Caco-2 (cell line): ENCODE results near the gene ST6GALNAC3. TPM values are rescaled to one million over a fixed set of nuclear protein-coding genes. Genes with fewer than 3 reads are reported as not detected.

Source experiments
- BruUV-seq: library from RNA; stranded (reverse); fragments of 400-500 nt; replicated peaks from 2 replicates; lab custom pipeline; 2021; lab: Mats Ljungman, UMichigan
- CTCF ChIA-PET: fragments of 300-600 bp; sonication (Branson Sonifier 250); formaldehyde crosslinking; loops from one replicate; lab custom pipeline; 2022; ENCODE audit warnings: antibody characterized with exemption; lab: Charles Lee
- POLR2A ChIA-PET: fragments of 300-600 bp; sonication (Branson Sonifier 250); formaldehyde crosslinking; loops from one replicate; lab custom pipeline; 2022; ENCODE audit warnings: antibody characterized with exemption; lab: Charles Lee
- DNase-seq, 2 experiments: peaks; one replicate each; pipeline versions ENCODE4 v3.0.0 to v3.0.0-alpha.2; 2020 to 2022
- H3K27me3 ChIP-seq: replicated peaks from 2 replicates; pipeline ENCODE4 v1.6.0; 2011; ENCODE audit warnings: low read length; ENCODE audit not compliant: control insufficient read depth, insufficient read depth
- H3K36me3 ChIP-seq: 2 replicates; pipeline ENCODE4 v1.5.1; 2011; ENCODE audit warnings: low read length; ENCODE audit not compliant: control insufficient read depth, insufficient read depth
- H3K4me1 ChIP-seq: fragments of 250-450 bp; sonication (Bioruptor Pico); 2 replicates; pipeline ENCODE4 v1.5.1; 2020; ENCODE audit warnings: mild to moderate bottlenecking
- H3K4me3 ChIP-seq: 2 replicates; pipeline ENCODE4 v1.5.1; 2011; ENCODE audit warnings: low read depth, mild to moderate bottlenecking, control low read depth, low read length
- H3K9me3 ChIP-seq: fragments of 250-450 bp; sonication (Bioruptor Pico); 2 replicates; pipeline ENCODE4 v1.5.1; 2020; ENCODE audit warnings: mild to moderate bottlenecking, moderate library complexity
- H3K27ac Mint-ChIP-seq: one replicate; pipeline ENCODE4 v1.8.0; 2022; ENCODE audit warnings: mixed read lengths; ENCODE audit not compliant: unreplicated experiment
- H3K27me3 Mint-ChIP-seq: one replicate; pipeline ENCODE4 v1.8.0; 2022; ENCODE audit warnings: mixed read lengths; ENCODE audit not compliant: insufficient read depth, unreplicated experiment
- H3K36me3 Mint-ChIP-seq: one replicate; pipeline ENCODE4 v1.8.0; 2022; ENCODE audit warnings: mild to moderate bottlenecking, mixed read lengths; ENCODE audit not compliant: insufficient read depth, unreplicated experiment
- H3K4me1 Mint-ChIP-seq: one replicate; pipeline ENCODE4 v1.8.0; 2022; ENCODE audit warnings: low read depth, mixed read lengths; ENCODE audit not compliant: unreplicated experiment
- H3K4me3 Mint-ChIP-seq: one replicate; pipeline ENCODE4 v1.8.0; 2022; ENCODE audit warnings: mild to moderate bottlenecking, moderate library complexity, mixed read lengths; ENCODE audit not compliant: unreplicated experiment
- H3K9me3 Mint-ChIP-seq: one replicate; pipeline ENCODE4 v1.8.0; 2022; ENCODE audit warnings: mixed read lengths; ENCODE audit not compliant: unreplicated experiment
- CTCF ChIP-seq, 2 experiments: fragments of 200-600 bp in 1 of 2; IDR thresholded peaks; 1 replicate in 1 of 2; 2 replicates in 1 of 2; pipeline versions ENCODE4 v1.5.1 to v1.8.0; 2011 to 2022; ENCODE audit warnings: antibody characterized with exemption in 1 of 2, control low read depth in 1 of 2, inconsistent platforms in 1 of 2, low read depth in 1 of 2, low read length in 1 of 2, mild to moderate bottlenecking in 1 of 2, moderate library complexity in 1 of 2; ENCODE audit not compliant: insufficient read depth in 1 of 2, severe bottlenecking in 1 of 2, unreplicated experiment in 1 of 2
- intact Hi-C: fragments of 100-400 bp; cut with micrococcal nuclease; formaldehyde crosslinking; loops from one replicate; pipeline ENCODE4 v1.10.0; 2022; ENCODE audit not compliant: unreplicated experiment
- total RNA-seq: library from RNA; stranded (reverse); gene quantifications from 2 replicates; pipeline ENCODE4 v1.2.3, GENCODE V29; 2022

Gene ST6GALNAC3
- total RNA-seq, 1 experiment from 2014 or later: 16.0 TPM

GRCh38 chr1:76379506-76379905 is 305.0 kb downstream of the ST6GALNAC3 start:
- H3K4me1 Mint-ChIP-seq: no peaks in the 10 kb centered on the region

GRCh38 chr1:76381450-76382097 is 307.0 kb downstream of the ST6GALNAC3 start:
- no peak for TF ChIP-seq CTCF (IDR thresholded peaks at IDR 0.05; ENCODE audit: insufficient read depth in 1 of 2, low read depth in 1 of 2, low read length in 1 of 2, severe bottlenecking in 1 of 2, unreplicated experiment in 1 of 2)
- Mint-ChIP-seq H3K9me3 (no peaks in the 10 kb centered on the region), H3K4me1 (no peaks in the 10 kb centered on the region), H3K36me3 (no peaks in the 10 kb centered on the region), H3K27ac (no peak overlapping the region), H3K4me3 (no peak overlapping the region), H3K27me3 (no peaks in the 10 kb centered on the region)
- Histone ChIP-seq H3K4me1 (no peaks in the 10 kb centered on the region), H3K4me3 (no peak overlapping the region), H3K27me3 (no peaks in the 10 kb centered on the region), H3K9me3 (no peaks in the 10 kb centered on the region), H3K36me3 (no peaks in the 10 kb centered on the region)
- intact Hi-C loops: no loop called here
- no TSS peak for BruUV-seq
- ChIA-PET POLR2A (no interaction called here), CTCF (no interaction called here)
- DNase-seq: no peak

More at GRCh38 chr1:76379506-76379905, 305.0 kb downstream of the ST6GALNAC3 start:
- Histone ChIP-seq H3K36me3 (no peaks in the 10 kb centered on the region), H3K4me1 (no peaks in the 10 kb centered on the region), H3K9me3 (no peaks in the 10 kb centered on the region), H3K4me3 (no peak overlapping the region), H3K27me3 (no peaks in the 10 kb centered on the region)
- no peak for TF ChIP-seq CTCF (IDR thresholded peaks at IDR 0.05; ENCODE audit: insufficient read depth in 1 of 2, low read depth in 1 of 2, low read length in 1 of 2, severe bottlenecking in 1 of 2, unreplicated experiment in 1 of 2)
- BruUV-seq: no TSS peak
- Mint-ChIP-seq H3K9me3 (no peaks in the 10 kb centered on the region), H3K36me3 (no peaks in the 10 kb centered on the region), H3K27me3 (no peaks in the 10 kb centered on the region), H3K4me3 (no peak overlapping the region), H3K27ac (no peak overlapping the region)
- intact Hi-C loops: no loop called here
- ChIA-PET CTCF (no interaction called here), POLR2A (no interaction called here)
- DNase-seq: no peak

GRCh38 chr1:76388261-76388660 is 313.7 kb downstream of the ST6GALNAC3 start:
- ChIA-PET CTCF (no interaction called here), POLR2A (no interaction called here)
- Mint-ChIP-seq H3K27ac (no peak overlapping the region), H3K4me1 (no peaks in the 10 kb centered on the region), H3K4me3 (no peak overlapping the region), H3K36me3 (no peaks in the 10 kb centered on the region), H3K27me3 (no peaks in the 10 kb centered on the region), H3K9me3 (no peaks in the 10 kb centered on the region)
- H3K36me3 ChIP-seq: no peaks in the 10 kb centered on the region
- H3K4me3 ChIP-seq: no peak overlapping the region
- no peak for TF ChIP-seq CTCF (IDR thresholded peaks at IDR 0.05; ENCODE audit: insufficient read depth in 1 of 2, low read depth in 1 of 2, low read length in 1 of 2, severe bottlenecking in 1 of 2, unreplicated experiment in 1 of 2)
- H3K4me1 ChIP-seq: no peaks in the 10 kb centered on the region
- no TSS peak for BruUV-seq
- intact Hi-C loops: no loop called here
- no peak for DNase-seq
- H3K27me3 ChIP-seq: no peaks in the 10 kb centered on the region
- H3K9me3 ChIP-seq: no peaks in the 10 kb centered on the region
